K562 (cell line): ENCODE results near the gene ATP5MC3. TPM values are rescaled to one million over a fixed set of nuclear protein-coding genes. Genes with fewer than 3 reads are reported as not detected.
A peak's percentile ranks its signal among the peaks of the same experiment; 100 is the strongest.

Experiments used
- CBFA2T3 ChIP-seq: fragments of 450-650 bp; IDR thresholded peaks from 2 replicates; pipeline ENCODE4 v1.6.1; 2017
- CHCHD3 ChIP-seq: fragments of 250-450 bp; sonication (Bioruptor Pico); IDR thresholded peaks from 2 replicates; pipeline ENCODE4 v2.1.2; 2022; ENCODE audit warnings: mild to moderate bottlenecking
- MBD1 ChIP-seq: fragments of 250-450 bp; sonication (Bioruptor Pico); IDR thresholded peaks from 2 replicates; pipeline ENCODE4 v1.8.0; 2022; ENCODE audit warnings: inconsistent platforms
- MCM3 ChIP-seq: fragments of 450-650 bp; IDR thresholded peaks from 2 replicates; pipeline ENCODE4 v1.6.1; 2016
- MCM7 ChIP-seq, 2 experiments: fragments of 450-650 bp; IDR thresholded peaks; 2 replicates each; pipeline ENCODE4 v1.6.1; 2016 to 2018
- NUFIP1 ChIP-seq: fragments of 450-650 bp; IDR thresholded peaks from 2 replicates; pipeline ENCODE4 v1.6.1; 2018; ENCODE audit not compliant: partially characterized antibody
- PBX2 ChIP-seq, 2 experiments: IDR thresholded peaks in 1 of 2; conservative IDR thresholded peaks in 1 of 2; 2 replicates each; pipeline ENCODE4 v1.6.1; 2016; ENCODE audit warnings: low read depth in 2 of 2, mild to moderate bottlenecking in 1 of 2, missing compliant biosample characterization in 1 of 2, missing genetic modification characterization in 1 of 2, moderate library complexity in 1 of 2
- PRDM10 ChIP-seq: fragments of 450-650 bp; IDR thresholded peaks from 2 replicates; pipeline ENCODE4 v1.6.1; 2018; ENCODE audit not compliant: partially characterized antibody
- RCOR1 ChIP-seq, 2 experiments: IDR thresholded peaks; 2 replicates each; pipeline ENCODE4 v1.6.1; 2012; ENCODE audit warnings: low read depth in 2 of 2, low read length in 2 of 2, borderline replicate concordance in 1 of 2, improper control_type of control experiment in 1 of 2
- ZEB2 ChIP-seq: fragments of 450-650 bp; IDR thresholded peaks from 2 replicates; pipeline ENCODE4 v1.6.1; 2016
- polyA plus RNA-seq, 8 experiments: library from polyadenylated mRNA; depleted of rRNA in 4 of 8; stranded (reverse) in 5 of 8; unstranded in 3 of 8; fragments of >200 nt; fragmentation: Nextera tagmentation in 2 of 8; fragmentation: Illumina TruSeq in 1 of 8; extraction: Ambion mirVana in 2 of 8; extraction: Trizol in 1 of 8; gene quantifications; 2 replicates each; pipeline versions ENCODE4 v1.2.1 to v1.2.3, GENCODE V29; 2011 to 2014; ENCODE audit warnings: inconsistent platforms in 1 of 8, missing spikeins in 1 of 8
- total RNA-seq, 7 experiments: library from RNA; depleted of rRNA in 6 of 7; stranded (reverse); fragments of >200 nt in 6 of 7; fragmentation: Illumina TruSeq in 2 of 7; extraction: Trizol in 2 of 7; gene quantifications; 2 replicates each; pipeline versions ENCODE4 v1.2.1 to v1.2.3, GENCODE V29; 2011 to 2021; ENCODE audit warnings: low replicate concordance in 1 of 7
- TF ChIP-seq, protein P1 (sequence below): sonication (generic); formaldehyde crosslinking; IDR thresholded peaks from 2 replicates; pipeline ENCODE4 v1.8.0; 2023; ENCODE audit warnings: missing genetic modification reagents, mild to moderate bottlenecking, borderline replicate concordance

Gene ATP5MC3
- total and polyA plus RNA-seq, 9 of the 15 experiments (the other 6 are each of a cell fraction or from before 2014, with no cell fraction given): 423 to 2,565 (median 1,012) TPM

- TF ChIP-seq PBX2 (CRISPR knock-in tag; IDR thresholded peaks at IDR 0.05; ENCODE audit: low read depth) (no peak), PBX2 (tag; conservative IDR thresholded peaks at IDR 0.05; ENCODE audit: low read depth) (0 out of 2 replicates have a peak, but pooled peaks have one; percentile 9), NUFIP1 (no peak), PRDM10 (peak; percentile 87), MBD1 (no peak), MCM7 (IDR thresholded peaks at IDR 0.05) (no peak), MCM3 (no peak), ZEB2 (0 out of 2 replicates have a peak, but pooled peaks have one; percentile 42), CBFA2T3 (peak; percentile 13; the same call in 1 of the 2 replicates), RCOR1 (IDR thresholded peaks at IDR 0.05; ENCODE audit: borderline replicate concordance in 1 of 2, low read depth in 2 of 2, low read length in 2 of 2) (peak in 1 of 2 experiments; percentile 61; a peak in 1 of 4 replicates), CHCHD3 (no peak)
- TF ChIP-seq, protein P1, sequence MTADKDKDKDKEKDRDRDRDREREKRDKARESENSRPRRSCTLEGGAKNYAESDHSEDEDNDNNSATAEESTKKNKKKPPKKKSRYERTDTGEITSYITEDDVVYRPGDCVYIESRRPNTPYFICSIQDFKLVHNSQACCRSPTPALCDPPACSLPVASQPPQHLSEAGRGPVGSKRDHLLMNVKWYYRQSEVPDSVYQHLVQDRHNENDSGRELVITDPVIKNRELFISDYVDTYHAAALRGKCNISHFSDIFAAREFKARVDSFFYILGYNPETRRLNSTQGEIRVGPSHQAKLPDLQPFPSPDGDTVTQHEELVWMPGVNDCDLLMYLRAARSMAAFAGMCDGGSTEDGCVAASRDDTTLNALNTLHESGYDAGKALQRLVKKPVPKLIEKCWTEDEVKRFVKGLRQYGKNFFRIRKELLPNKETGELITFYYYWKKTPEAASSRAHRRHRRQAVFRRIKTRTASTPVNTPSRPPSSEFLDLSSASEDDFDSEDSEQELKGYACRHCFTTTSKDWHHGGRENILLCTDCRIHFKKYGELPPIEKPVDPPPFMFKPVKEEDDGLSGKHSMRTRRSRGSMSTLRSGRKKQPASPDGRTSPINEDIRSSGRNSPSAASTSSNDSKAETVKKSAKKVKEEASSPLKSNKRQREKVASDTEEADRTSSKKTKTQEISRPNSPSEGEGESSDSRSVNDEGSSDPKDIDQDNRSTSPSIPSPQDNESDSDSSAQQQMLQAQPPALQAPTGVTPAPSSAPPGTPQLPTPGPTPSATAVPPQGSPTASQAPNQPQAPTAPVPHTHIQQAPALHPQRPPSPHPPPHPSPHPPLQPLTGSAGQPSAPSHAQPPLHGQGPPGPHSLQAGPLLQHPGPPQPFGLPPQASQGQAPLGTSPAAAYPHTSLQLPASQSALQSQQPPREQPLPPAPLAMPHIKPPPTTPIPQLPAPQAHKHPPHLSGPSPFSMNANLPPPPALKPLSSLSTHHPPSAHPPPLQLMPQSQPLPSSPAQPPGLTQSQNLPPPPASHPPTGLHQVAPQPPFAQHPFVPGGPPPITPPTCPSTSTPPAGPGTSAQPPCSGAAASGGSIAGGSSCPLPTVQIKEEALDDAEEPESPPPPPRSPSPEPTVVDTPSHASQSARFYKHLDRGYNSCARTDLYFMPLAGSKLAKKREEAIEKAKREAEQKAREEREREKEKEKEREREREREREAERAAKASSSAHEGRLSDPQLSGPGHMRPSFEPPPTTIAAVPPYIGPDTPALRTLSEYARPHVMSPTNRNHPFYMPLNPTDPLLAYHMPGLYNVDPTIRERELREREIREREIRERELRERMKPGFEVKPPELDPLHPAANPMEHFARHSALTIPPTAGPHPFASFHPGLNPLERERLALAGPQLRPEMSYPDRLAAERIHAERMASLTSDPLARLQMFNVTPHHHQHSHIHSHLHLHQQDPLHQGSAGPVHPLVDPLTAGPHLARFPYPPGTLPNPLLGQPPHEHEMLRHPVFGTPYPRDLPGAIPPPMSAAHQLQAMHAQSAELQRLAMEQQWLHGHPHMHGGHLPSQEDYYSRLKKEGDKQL (CRISPR knock-in tag): no peak
Observed at GRCh38 chr2:175170659-175171304, 10.7 kb downstream of the ATP5MC3 start (continued).
